B cell (primary cell): Measurements from ENCODE around the gene CLCNKB.

Experiments used
- EZH2 ChIP-seq: IDR thresholded peaks from 2 replicates; pipeline ENCODE4 v1.6.1; 2012; ENCODE audit warnings: borderline replicate concordance, low read depth, mild to moderate bottlenecking, moderate library complexity, low read length; ENCODE audit not compliant: insufficient read depth, poor library complexity, severe bottlenecking
- TF ChIP-seq, protein P1 (sequence below): fragments of 200-600 bp; IDR thresholded peaks from one replicate; pipeline ENCODE4 v1.8.0; 2022; ENCODE audit warnings: antibody characterized with exemption, mild to moderate bottlenecking

- TF ChIP-seq, protein P1, sequence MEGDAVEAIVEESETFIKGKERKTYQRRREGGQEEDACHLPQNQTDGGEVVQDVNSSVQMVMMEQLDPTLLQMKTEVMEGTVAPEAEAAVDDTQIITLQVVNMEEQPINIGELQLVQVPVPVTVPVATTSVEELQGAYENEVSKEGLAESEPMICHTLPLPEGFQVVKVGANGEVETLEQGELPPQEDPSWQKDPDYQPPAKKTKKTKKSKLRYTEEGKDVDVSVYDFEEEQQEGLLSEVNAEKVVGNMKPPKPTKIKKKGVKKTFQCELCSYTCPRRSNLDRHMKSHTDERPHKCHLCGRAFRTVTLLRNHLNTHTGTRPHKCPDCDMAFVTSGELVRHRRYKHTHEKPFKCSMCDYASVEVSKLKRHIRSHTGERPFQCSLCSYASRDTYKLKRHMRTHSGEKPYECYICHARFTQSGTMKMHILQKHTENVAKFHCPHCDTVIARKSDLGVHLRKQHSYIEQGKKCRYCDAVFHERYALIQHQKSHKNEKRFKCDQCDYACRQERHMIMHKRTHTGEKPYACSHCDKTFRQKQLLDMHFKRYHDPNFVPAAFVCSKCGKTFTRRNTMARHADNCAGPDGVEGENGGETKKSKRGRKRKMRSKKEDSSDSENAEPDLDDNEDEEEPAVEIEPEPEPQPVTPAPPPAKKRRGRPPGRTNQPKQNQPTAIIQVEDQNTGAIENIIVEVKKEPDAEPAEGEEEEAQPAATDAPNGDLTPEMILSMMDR = no peak
- TF ChIP-seq EZH2 = no peak
These were observed 3.3 kb downstream of the CLCNKB start for GRCh38 chr1:16046842-16047241.
